HL-60 (cell line): ENCODE results near the gene MAN2C1.

Source experiments
- CTCF ChIP-seq: IDR thresholded peaks from one replicate; pipeline ENCODE4 v1.5.1; 2011; ENCODE audit warnings: low read length, control low read depth, inconsistent platforms; ENCODE audit not compliant: insufficient read depth
- GABPA ChIP-seq: IDR thresholded peaks from 2 replicates; pipeline ENCODE4 v1.6.1; 2012; ENCODE audit warnings: low read depth
- REST ChIP-seq: IDR thresholded peaks from 2 replicates; pipeline ENCODE4 v1.6.1; 2012; ENCODE audit warnings: low read depth; ENCODE audit not compliant: insufficient replicate concordance
- SPI1 ChIP-seq: IDR thresholded peaks from 2 replicates; pipeline ENCODE4 v1.6.1; 2012; ENCODE audit warnings: low read depth, mild to moderate bottlenecking, borderline replicate concordance

GRCh38 chr15:75346796-75347221 lies 21.6 kb downstream of the MAN2C1 start, which contains the start of gene NEIL1:
- TF ChIP-seq CTCF (no peak), REST (no peak), GABPA (no peak), SPI1 (no peak)
